NCI-H524 (cell line): ENCODE data around the gene NOP10.
"Not testable (repeated sequence)": the region's sequence is repeated elsewhere in the genome, so short reads cannot be mapped to it uniquely, and the experiment has no call there.

ENCODE experiments used
- DNase-seq, 2 experiments: peaks; one replicate each; lab custom pipeline; 2025; lab: John Stamatoyannopoulos, UW

Gene NOP10

GRCh38 chr15:34342737-34343575 is at the start of gene NOP10, which contains the start of gene NUTM1:
NOP10 (minus strand) TSS chr15:34343136; CDS start chr15:34343073, 63 bp downstream.
NUTM1 (plus strand) TSS chr15:34343315; CDS start chr15:34343697, 382 bp downstream.
- DNase-seq = peak; percentile 91 to 94

GRCh38 chr15:34389594-34390086 is 46.7 kb upstream of the NOP10 start:
- DNase-seq = not testable (repeated sequence)

GRCh38 chr15:34381829-34382521 is 39.0 kb upstream of the NOP10 start:
- not testable (repeated sequence) for DNase-seq

GRCh38 chr15:34380491-34380890 is 37.6 kb upstream of the NOP10 start:
- not testable (repeated sequence) for DNase-seq

GRCh38 chr15:34376856-34377255 is 33.9 kb upstream of the NOP10 start:
- DNase-seq = no peak

- DNase-seq = not testable (repeated sequence)
These were observed 32.6 kb upstream of the NOP10 start for GRCh38 chr15:34375541-34375940.

- no peak for DNase-seq
These were observed 31.9 kb upstream of the NOP10 start for GRCh38 chr15:34374816-34375215.

- DNase-seq = no peak
These were observed 31.0 kb upstream of the NOP10 start for GRCh38 chr15:34373951-34374350.

- DNase-seq = no peak
These were observed 27.7 kb upstream of the NOP10 start for GRCh38 chr15:34370643-34371042.

- DNase-seq = no peak
These were observed 27.2 kb upstream of the NOP10 start for GRCh38 chr15:34370129-34370528.

GRCh38 chr15:34367101-34368081 is 24.5 kb upstream of the NOP10 start, which contains the start of gene LPCAT4:
LPCAT4 (minus strand) TSS chr15:34367196; CDS start chr15:34367100, 96 bp downstream.
- peak; percentile 77 to 94 for DNase-seq

GRCh38 chr15:34366271-34367065 is 23.5 kb upstream of the NOP10 start:
- DNase-seq = peak; percentile 48 to 63

- no peak for DNase-seq
These were observed 22.9 kb upstream of the NOP10 start for GRCh38 chr15:34365836-34366235.

- no peak for DNase-seq
These were observed 22.3 kb upstream of the NOP10 start for GRCh38 chr15:34365091-34365825.

GRCh38 chr15:34364041-34364440 is 21.1 kb upstream of the NOP10 start:
- DNase-seq = no peak

- DNase-seq = no peak
These were observed 19.3 kb upstream of the NOP10 start for GRCh38 chr15:34362047-34362773.

GRCh38 chr15:34361278-34361677 is 18.3 kb upstream of the NOP10 start:
- DNase-seq = no peak

GRCh38 chr15:34360298-34360697 is 17.4 kb upstream of the NOP10 start:
- DNase-seq = no peak

- no peak for DNase-seq
These were observed 16.5 kb upstream of the NOP10 start for GRCh38 chr15:34359416-34359815.
